A172 (cell line): ENCODE measurements around the gene HEATR3. TPM values are rescaled to one million over a fixed set of nuclear protein-coding genes. Genes with fewer than 3 reads are reported as not detected.

Source experiments
- DNase-seq: peaks from one replicate; pipeline ENCODE4 v3.0.0-alpha.2; 2015; ENCODE audit warnings: low spot score
- total RNA-seq: library from RNA; depleted of rRNA; stranded (reverse); fragments of >200 nt; shearing (Covaris generic); gene quantifications from 2 replicates; pipeline ENCODE4 v1.2.3, GENCODE V29; 2014; rRNA removed

Gene HEATR3
- total RNA-seq, 1 experiment from 2014 or later, result 38.7 TPM

GRCh38 chr16:50152807-50153595 is 87.2 kb downstream of the HEATR3 start, which contains the start of gene TENT4B:
Gene TENT4B (plus strand): TSS chr16:50153306. CDS start chr16:50153622, 316 bp downstream.
- DNase-seq, result peak; percentile 63

GRCh38 chr16:50153596-50154419 is 88.0 kb downstream of the HEATR3 start:
- peak; percentile 3 for DNase-seq

DNA sequence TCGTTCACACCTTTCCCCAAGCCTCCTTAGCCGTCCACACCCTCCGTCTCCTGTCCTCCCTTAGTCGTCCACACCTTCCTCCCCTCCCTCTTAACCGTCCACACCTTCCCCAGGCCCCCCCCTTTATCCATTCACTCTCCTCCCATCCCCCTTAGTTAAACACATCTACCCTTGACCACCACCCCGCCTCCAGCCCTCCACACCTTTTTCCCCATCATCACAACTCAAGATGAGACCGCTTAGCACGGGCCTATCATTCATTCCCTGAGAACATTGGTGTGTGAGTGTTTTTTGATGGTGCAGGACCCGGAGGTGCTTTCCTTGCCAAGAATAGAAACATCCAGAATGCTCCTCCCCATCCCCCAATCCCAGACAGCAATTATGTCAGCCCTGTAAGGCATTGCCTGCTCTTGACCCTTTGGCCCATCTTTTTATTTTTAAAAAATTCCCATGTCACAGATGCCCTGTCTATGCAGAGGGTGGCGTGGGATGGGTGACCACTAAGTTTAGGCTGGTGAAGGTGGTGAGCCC is 88.7 kb downstream of the HEATR3 start:
- DNase-seq, result no peak

DNA sequence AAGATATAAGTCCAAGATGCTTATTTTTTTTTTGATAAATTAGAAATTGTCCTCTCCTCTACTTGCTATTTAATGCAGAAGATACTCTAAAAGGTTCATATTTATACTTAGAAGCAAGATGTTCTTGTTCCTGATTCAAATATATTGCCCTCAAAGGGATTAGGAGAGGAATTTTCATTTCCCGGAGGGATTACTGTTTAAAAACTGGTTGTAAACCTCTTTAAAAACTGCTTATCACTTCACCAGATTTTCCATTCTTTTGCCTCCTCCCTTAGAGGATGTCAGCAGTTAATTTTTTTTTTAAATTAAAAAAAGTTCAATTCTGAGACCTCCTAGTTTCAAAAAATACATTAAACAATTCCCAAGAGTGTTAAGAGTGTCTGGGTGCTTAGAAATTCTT is 90.2 kb downstream of the HEATR3 start:
- DNase-seq, result no peak

Other genes starting within 250 kb of the HEATR3 start
- gene ZNF423, start 209.9 kb upstream of the HEATR3 start, total RNA-seq, result not detected in 2 replicates
- 32.7 and 33.6 TPM in 2 replicates for gene CNEP1R1, start 40.7 kb upstream of the HEATR3 start, total RNA-seq
- 7.4 and 11.2 TPM in 2 replicates for gene TENT4B, start 87.3 kb downstream of the HEATR3 start, total RNA-seq
- gene ADCY7, start 200.6 kb downstream of the HEATR3 start, total RNA-seq, result 13.8 and 17.7 TPM in 2 replicates